ENCODE data around the gene IGHMBP2.

IGHMBP2 gene

GRCh38 chr11:68978931-68979594, 75.4 kb downstream of the IGHMBP2 start:
- no peak overlapping the region for H3K27ac ChIP-seq
- no peak for TF ChIP-seq ZFX (IDR thresholded peaks at IDR 0.05)
- TF ChIP-seq CTCF (conservative IDR thresholded peaks at IDR 0.05) = no peak

- TF ChIP-seq CTCF (conservative IDR thresholded peaks at IDR 0.05) (no peak), ZFX (IDR thresholded peaks at IDR 0.05) (no peak)
- no peak overlapping the region for H3K27ac ChIP-seq
Measured at GRCh38 chr11:68979931-68980775, 76.5 kb downstream of the IGHMBP2 start.

- TF ChIP-seq CTCF (conservative IDR thresholded peaks at IDR 0.05) (no peak), ZFX (IDR thresholded peaks at IDR 0.05) (no peak)
- H3K27ac ChIP-seq = no peak within 1 kb of the TSS
Measured at GRCh38 chr11:68980776-68981065, 77.0 kb downstream of the IGHMBP2 start, which contains the start of gene MRGPRD. MRGPRD (minus strand) TSS chr11:68980986; CDS start chr11:68980986, 0 bp downstream.

GRCh38 chr11:68982134-68982533, 78.4 kb downstream of the IGHMBP2 start:
- TF ChIP-seq CTCF (conservative IDR thresholded peaks at IDR 0.05) (no peak), ZFX (IDR thresholded peaks at IDR 0.05) (no peak)
- H3K27ac ChIP-seq = no peak overlapping the region

- H3K27ac ChIP-seq = no peak overlapping the region
- TF ChIP-seq CTCF (conservative IDR thresholded peaks at IDR 0.05) = no peak
- TF ChIP-seq ZFX (IDR thresholded peaks at IDR 0.05) = no peak
Measured at GRCh38 chr11:68983801-68984200, 80.1 kb downstream of the IGHMBP2 start.

- TF ChIP-seq CTCF (conservative IDR thresholded peaks at IDR 0.05) (no peak), ZFX (IDR thresholded peaks at IDR 0.05) (no peak)
- H3K27ac ChIP-seq = no peak overlapping the region
Measured at GRCh38 chr11:68987211-68987610, 83.5 kb downstream of the IGHMBP2 start.

GRCh38 chr11:68988491-68988890, 84.8 kb downstream of the IGHMBP2 start:
- no peak overlapping the region for H3K27ac ChIP-seq
- TF ChIP-seq ZFX (IDR thresholded peaks at IDR 0.05) = no peak

Measured in C4-2B (cell line).